Measurements from ENCODE around the gene CYP26A1.

CYP26A1 gene

DNA sequence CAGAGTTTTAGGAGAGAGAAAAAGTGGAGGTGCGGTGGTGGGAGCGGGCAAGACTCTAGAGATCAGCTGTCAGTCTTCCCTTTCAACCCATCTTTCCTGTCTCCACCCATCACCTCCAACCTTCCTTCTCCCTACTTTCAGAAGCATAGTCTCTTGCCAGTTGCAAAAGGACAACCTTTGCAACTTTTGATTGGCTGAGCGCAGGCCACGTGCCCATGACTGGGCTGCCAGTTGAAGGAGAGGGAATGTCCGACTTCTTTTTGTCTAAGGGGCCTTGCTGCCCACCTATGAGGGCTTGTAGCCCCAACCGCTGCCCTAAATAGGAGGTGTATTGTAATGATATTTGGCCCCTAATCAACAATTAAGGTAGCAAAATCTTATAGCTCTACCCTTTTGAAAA lies 12.6 kb downstream of the CYP26A1 start:
- Histone ChIP-seq H3K4me1 (ENCODE audit: insufficient read depth, low read length) (no peaks in the 10 kb centered on the region), H3K27me3 (ENCODE audit: insufficient read depth, low read length, poor library complexity) (peaks cover 3% of the 10 kb centered on the region), H3K27ac (ENCODE audit: low read length) (no peak overlapping the region), H3K9ac (ENCODE audit: low read depth, low read length) (no peak overlapping the region), H4K20me1 (ENCODE audit: insufficient read depth, low read length) (no peaks in the 10 kb centered on the region), H2AFZ (ENCODE audit: low read depth, low read length) (no peak overlapping the region), H3K9me3 (ENCODE audit: insufficient read depth, low read length, severe bottlenecking) (no peaks in the 10 kb centered on the region), H3K36me3 (ENCODE audit: insufficient read depth, low read length) (no peaks in the 10 kb centered on the region), H3K4me3 (ENCODE audit: low read depth in 1 of 2, low read length in 2 of 2) (no peak overlapping the region), H3K4me2 (ENCODE audit: insufficient read depth, low read length) (no peak overlapping the region), H3K79me2 (ENCODE audit: insufficient read depth, low read length) (no peaks in the 10 kb centered on the region)
- no peak for DNase-seq
- ATAC-seq (ENCODE audit: insufficient read depth, low read depth) = no peak
- TF ChIP-seq, protein P1, sequence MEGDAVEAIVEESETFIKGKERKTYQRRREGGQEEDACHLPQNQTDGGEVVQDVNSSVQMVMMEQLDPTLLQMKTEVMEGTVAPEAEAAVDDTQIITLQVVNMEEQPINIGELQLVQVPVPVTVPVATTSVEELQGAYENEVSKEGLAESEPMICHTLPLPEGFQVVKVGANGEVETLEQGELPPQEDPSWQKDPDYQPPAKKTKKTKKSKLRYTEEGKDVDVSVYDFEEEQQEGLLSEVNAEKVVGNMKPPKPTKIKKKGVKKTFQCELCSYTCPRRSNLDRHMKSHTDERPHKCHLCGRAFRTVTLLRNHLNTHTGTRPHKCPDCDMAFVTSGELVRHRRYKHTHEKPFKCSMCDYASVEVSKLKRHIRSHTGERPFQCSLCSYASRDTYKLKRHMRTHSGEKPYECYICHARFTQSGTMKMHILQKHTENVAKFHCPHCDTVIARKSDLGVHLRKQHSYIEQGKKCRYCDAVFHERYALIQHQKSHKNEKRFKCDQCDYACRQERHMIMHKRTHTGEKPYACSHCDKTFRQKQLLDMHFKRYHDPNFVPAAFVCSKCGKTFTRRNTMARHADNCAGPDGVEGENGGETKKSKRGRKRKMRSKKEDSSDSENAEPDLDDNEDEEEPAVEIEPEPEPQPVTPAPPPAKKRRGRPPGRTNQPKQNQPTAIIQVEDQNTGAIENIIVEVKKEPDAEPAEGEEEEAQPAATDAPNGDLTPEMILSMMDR (IDR thresholded peaks at IDR 0.05; ENCODE audit: borderline replicate concordance, extremely low read depth, low read length, poor library complexity, severe bottlenecking) = no peak
- no peak for TF ChIP-seq EZH2 (IDR thresholded peaks at IDR 0.05; ENCODE audit: borderline replicate concordance, low read depth, low read length, severe bottlenecking)

DNA sequence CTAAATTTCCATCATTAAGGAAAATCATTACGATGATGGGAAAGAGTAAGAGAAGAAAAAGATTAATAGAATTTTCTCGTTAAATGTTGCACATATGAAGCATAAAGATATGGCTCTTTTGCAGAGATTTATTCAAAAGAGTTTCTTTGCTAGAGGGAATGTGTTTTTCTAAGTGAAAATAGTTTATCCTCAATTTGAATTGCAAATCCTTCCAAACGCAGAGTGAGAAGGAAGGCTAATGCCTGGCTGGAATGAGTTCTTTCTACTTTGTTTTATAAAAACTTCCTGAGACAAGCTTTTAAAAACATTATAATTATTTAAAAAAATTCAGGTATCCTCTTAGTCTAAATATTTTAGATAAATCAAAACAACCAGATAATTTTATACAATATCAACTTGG lies 14.2 kb downstream of the CYP26A1 start:
- Histone ChIP-seq H3K27me3 (ENCODE audit: insufficient read depth, low read length, poor library complexity) (peaks cover 3% of the 10 kb centered on the region), H3K36me3 (ENCODE audit: insufficient read depth, low read length) (no peaks in the 10 kb centered on the region), H3K4me3 (ENCODE audit: low read depth in 1 of 2, low read length in 2 of 2) (no peak overlapping the region), H3K27ac (ENCODE audit: low read length) (no peak overlapping the region), H3K4me2 (ENCODE audit: insufficient read depth, low read length) (no peak overlapping the region), H3K79me2 (ENCODE audit: insufficient read depth, low read length) (no peaks in the 10 kb centered on the region), H3K4me1 (ENCODE audit: insufficient read depth, low read length) (no peaks in the 10 kb centered on the region), H3K9ac (ENCODE audit: low read depth, low read length) (no peak overlapping the region), H2AFZ (ENCODE audit: low read depth, low read length) (no peak overlapping the region), H3K9me3 (ENCODE audit: insufficient read depth, low read length, severe bottlenecking) (no peaks in the 10 kb centered on the region), H4K20me1 (ENCODE audit: insufficient read depth, low read length) (no peaks in the 10 kb centered on the region)
- TF ChIP-seq, protein P1 (IDR thresholded peaks at IDR 0.05; ENCODE audit: borderline replicate concordance, extremely low read depth, low read length, poor library complexity, severe bottlenecking) = no peak
- no peak for TF ChIP-seq EZH2 (IDR thresholded peaks at IDR 0.05; ENCODE audit: borderline replicate concordance, low read depth, low read length, severe bottlenecking)
- DNase-seq = no peak
- no peak for ATAC-seq (ENCODE audit: insufficient read depth, low read depth)

DNA sequence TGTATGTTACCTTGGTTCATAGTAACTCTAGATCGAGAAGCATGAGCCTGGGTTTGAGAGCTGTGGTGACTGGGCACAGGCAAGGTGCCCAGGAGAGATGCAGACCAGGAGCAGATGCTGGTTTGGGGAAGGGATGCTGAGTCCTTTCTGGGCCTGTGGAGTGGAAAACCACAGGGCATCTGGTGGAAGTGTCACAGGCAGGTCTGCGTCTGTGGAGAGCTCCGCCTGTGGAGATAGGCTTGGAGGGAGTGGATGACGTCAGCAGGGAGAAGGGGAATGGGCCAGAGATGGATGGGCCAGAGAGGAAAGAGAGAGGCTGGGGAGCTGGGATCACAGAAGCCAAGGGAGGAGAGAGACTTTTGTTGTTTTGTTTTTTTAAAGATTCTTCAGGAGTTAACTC lies 14.8 kb downstream of the CYP26A1 start:
- H2AFZ ChIP-seq (ENCODE audit: low read depth, low read length) = no peak overlapping the region
- H3K9me3 ChIP-seq (ENCODE audit: insufficient read depth, low read length, severe bottlenecking) = no peaks in the 10 kb centered on the region
- H3K4me1 ChIP-seq (ENCODE audit: insufficient read depth, low read length) = no peaks in the 10 kb centered on the region
- no peaks in the 10 kb centered on the region for H3K79me2 ChIP-seq (ENCODE audit: insufficient read depth, low read length)
- DNase-seq = no peak
- H3K4me3 ChIP-seq (ENCODE audit: low read depth in 1 of 2, low read length in 2 of 2) = no peak overlapping the region
- no peaks in the 10 kb centered on the region for H3K36me3 ChIP-seq (ENCODE audit: insufficient read depth, low read length)
- H3K9ac ChIP-seq (ENCODE audit: low read depth, low read length) = no peak overlapping the region
- H3K27ac ChIP-seq (ENCODE audit: low read length) = no peak overlapping the region
- no peaks in the 10 kb centered on the region for H4K20me1 ChIP-seq (ENCODE audit: insufficient read depth, low read length)
- no peak for ATAC-seq (ENCODE audit: insufficient read depth, low read depth)
- H3K27me3 ChIP-seq (ENCODE audit: insufficient read depth, low read length, poor library complexity) = no peaks in the 10 kb centered on the region
- no peak for TF ChIP-seq EZH2 (IDR thresholded peaks at IDR 0.05; ENCODE audit: borderline replicate concordance, low read depth, low read length, severe bottlenecking)
- TF ChIP-seq, protein P1 (IDR thresholded peaks at IDR 0.05; ENCODE audit: borderline replicate concordance, extremely low read depth, low read length, poor library complexity, severe bottlenecking) = no peak
- H3K4me2 ChIP-seq (ENCODE audit: insufficient read depth, low read length) = no peak overlapping the region

DNA sequence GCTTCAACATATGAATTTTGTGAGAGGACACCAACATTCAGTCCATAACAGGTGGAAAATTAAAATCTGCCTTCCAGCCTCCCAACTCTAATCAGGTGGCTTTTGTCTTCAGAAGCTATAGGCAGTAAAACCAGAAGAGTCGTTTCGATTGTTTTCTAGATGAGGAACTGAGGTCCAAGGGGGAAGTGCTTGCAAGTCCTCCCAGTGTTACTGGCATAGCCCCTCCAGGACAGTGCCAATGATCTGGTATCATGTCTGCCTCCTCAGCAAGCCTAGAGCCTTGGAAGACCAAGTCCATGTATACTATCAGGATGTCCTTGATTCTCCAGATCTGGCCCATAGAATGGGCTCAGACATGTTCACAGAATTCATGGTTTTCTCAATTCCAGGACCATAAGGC lies 16.9 kb downstream of the CYP26A1 start:
- Histone ChIP-seq H4K20me1 (ENCODE audit: insufficient read depth, low read length) (no peaks in the 10 kb centered on the region), H3K27me3 (ENCODE audit: insufficient read depth, low read length, poor library complexity) (no peaks in the 10 kb centered on the region), H3K36me3 (ENCODE audit: insufficient read depth, low read length) (no peaks in the 10 kb centered on the region), H3K4me3 (ENCODE audit: low read depth in 1 of 2, low read length in 2 of 2) (no peak overlapping the region), H3K4me1 (ENCODE audit: insufficient read depth, low read length) (no peaks in the 10 kb centered on the region), H3K27ac (ENCODE audit: low read length) (no peak overlapping the region), H3K4me2 (ENCODE audit: insufficient read depth, low read length) (no peak overlapping the region), H3K79me2 (ENCODE audit: insufficient read depth, low read length) (no peaks in the 10 kb centered on the region), H3K9me3 (ENCODE audit: insufficient read depth, low read length, severe bottlenecking) (no peaks in the 10 kb centered on the region), H3K9ac (ENCODE audit: low read depth, low read length) (no peak overlapping the region), H2AFZ (ENCODE audit: low read depth, low read length) (no peak overlapping the region)
- TF ChIP-seq, protein P1 (IDR thresholded peaks at IDR 0.05; ENCODE audit: borderline replicate concordance, extremely low read depth, low read length, poor library complexity, severe bottlenecking) = no peak
- TF ChIP-seq EZH2 (IDR thresholded peaks at IDR 0.05; ENCODE audit: borderline replicate concordance, low read depth, low read length, severe bottlenecking) = no peak
- no peak for DNase-seq
- ATAC-seq (ENCODE audit: insufficient read depth, low read depth) = no peak
